EL (cell line): ENCODE data around the gene ERICH2.
"Not testable (repeated sequence)": the region's sequence is repeated elsewhere in the genome, so short reads cannot be mapped to it uniquely, and the experiment has no call there.

ENCODE experiments used
- DNase-seq: peaks from one replicate; pipeline ENCODE4 v3.0.0-alpha.2; 2016

ERICH2 gene

GRCh38 chr2:170770008-170770605 is at the start of gene ERICH2:
Gene ERICH2, plus strand, starts transcription at chr2:170770378. Its CDS starts 304 bp downstream, at chr2:170770682.
- peak; percentile 50 for DNase-seq

GRCh38 chr2:170721678-170722077 is 48.5 kb upstream of the ERICH2 start:
- no peak for DNase-seq

- DNase-seq = no peak
These were observed 47.9 kb upstream of the ERICH2 start for GRCh38 chr2:170722301-170722700.

- no peak for DNase-seq
These were observed 46.7 kb upstream of the ERICH2 start for GRCh38 chr2:170723446-170723958.

- no peak for DNase-seq
These were observed 36.2 kb upstream of the ERICH2 start for GRCh38 chr2:170733798-170734600.

- DNase-seq = not testable (repeated sequence)
These were observed 35.6 kb upstream of the ERICH2 start for GRCh38 chr2:170734601-170735000.

- no peak for DNase-seq
These were observed 33.5 kb upstream of the ERICH2 start for GRCh38 chr2:170736628-170737027.

GRCh38 chr2:170737406-170737805 is 32.8 kb upstream of the ERICH2 start:
- DNase-seq = no peak

- DNase-seq = no peak
These were observed 32.4 kb upstream of the ERICH2 start for GRCh38 chr2:170737821-170738220.

- peak; percentile 95 for DNase-seq
These were observed 31.1 kb upstream of the ERICH2 start for GRCh38 chr2:170739048-170739447.

GRCh38 chr2:170739507-170740046 is 30.6 kb upstream of the ERICH2 start:
- no peak for DNase-seq

- DNase-seq = no peak
These were observed 29.5 kb upstream of the ERICH2 start for GRCh38 chr2:170740660-170741059.

- no peak for DNase-seq
These were observed 28.2 kb upstream of the ERICH2 start for GRCh38 chr2:170742000-170742399.

- no peak for DNase-seq
These were observed 27.2 kb upstream of the ERICH2 start for GRCh38 chr2:170742896-170743529.

GRCh38 chr2:170743530-170744239 is 26.5 kb upstream of the ERICH2 start:
- no peak for DNase-seq

GRCh38 chr2:170744248-170745002 is 25.8 kb upstream of the ERICH2 start:
- DNase-seq = no peak

GRCh38 chr2:170745305-170745704 is 24.9 kb upstream of the ERICH2 start:
- DNase-seq = no peak

GRCh38 chr2:170747921-170748320 is 22.3 kb upstream of the ERICH2 start:
- DNase-seq = peak; percentile 55

GRCh38 chr2:170751555-170751954 is 18.6 kb upstream of the ERICH2 start:
- DNase-seq = not testable (repeated sequence)

GRCh38 chr2:170761572-170761971 is 8.6 kb upstream of the ERICH2 start:
- no peak for DNase-seq

- no peak for DNase-seq
These were observed 7.4 kb upstream of the ERICH2 start for GRCh38 chr2:170762760-170763159.

GRCh38 chr2:170763232-170763631 is 6.9 kb upstream of the ERICH2 start:
- no peak for DNase-seq
